Esophagus squamous epithelium (tissue), 4 donors: ENCODE measurements around the gene DNAJC25.

Source experiments
- CTCF ChIP-seq, 6 experiments: fragments of 450-650 bp in 4 of 6; fragments of 200-600 bp in 2 of 6; sonication (generic) in 2 of 6; IDR thresholded peaks; one replicate each; pipeline ENCODE4 v1.5.1; 2016 to 2019; ENCODE audit warnings: antibody characterized with exemption in 6 of 6, mild to moderate bottlenecking in 4 of 6, moderate library complexity in 4 of 6
- POLR2A ChIP-seq, 4 donors: fragments of 450-650 bp; IDR thresholded peaks; one replicate each; pipeline ENCODE4 v1.6.1; 2017; ENCODE audit warnings: antibody characterized with exemption in 4 of 4, mild to moderate bottlenecking in 4 of 4, moderate library complexity in 3 of 4

- TF ChIP-seq POLR2A (IDR thresholded peaks at IDR 0.05), result no peak
- TF ChIP-seq CTCF (IDR thresholded peaks at IDR 0.05), result no peak
Observed at GRCh38 chr9:111679199-111679598, 48.1 kb downstream of the DNAJC25 start.
